SKM-1 treated with dmso at 0.1 percent for 144 hours (cell line): ENCODE measurements around the gene KLF11.
"Not testable (repeated sequence)": the region's sequence is repeated elsewhere in the genome, so short reads cannot be mapped to it uniquely, and the experiment has no call there.

Source experiments
- DNase-seq: peaks from one replicate; lab custom pipeline; 2025; ENCODE audit not compliant: unreplicated experiment; lab: John Stamatoyannopoulos, UW

The KLF11 gene

DNA sequence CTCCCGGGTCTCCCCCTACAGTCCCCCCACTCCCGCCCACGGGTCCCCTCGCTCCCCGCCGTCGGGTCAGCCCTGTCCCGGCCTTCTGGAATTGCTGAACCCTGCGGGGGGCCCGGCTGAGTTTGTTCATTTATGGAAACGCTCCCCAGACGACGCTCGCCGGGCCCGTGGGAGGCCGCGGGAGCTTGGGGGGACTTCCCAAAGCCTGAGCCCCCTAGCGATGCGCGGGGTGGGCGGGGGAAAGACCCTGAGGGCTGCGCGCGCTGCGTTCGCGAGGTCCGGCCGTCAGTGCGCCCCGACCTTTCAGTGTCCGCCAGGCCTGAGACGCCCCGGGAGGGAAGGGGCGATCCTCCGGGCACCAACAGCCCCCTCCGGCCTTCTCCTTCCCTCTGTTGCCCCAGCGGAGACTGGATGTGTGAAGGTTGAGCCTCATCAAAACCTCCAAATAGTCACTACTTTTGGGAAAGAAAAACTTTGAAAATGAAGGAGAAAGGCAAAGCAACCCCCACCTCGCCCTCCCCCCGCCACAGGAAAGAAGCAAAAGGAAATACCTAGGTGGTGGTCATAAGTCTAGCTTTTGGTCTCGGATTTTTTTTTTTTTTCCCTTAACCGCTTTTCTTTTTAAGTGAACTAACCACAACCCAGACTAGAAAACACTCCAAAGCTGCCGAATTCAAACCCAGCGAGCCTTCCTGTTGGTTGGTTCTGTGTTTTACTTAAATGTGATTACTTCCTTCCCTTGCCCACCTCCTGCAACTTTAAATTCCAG, 37.4 kb downstream of the KLF11 start:
- DNase-seq = no peak

DNA sequence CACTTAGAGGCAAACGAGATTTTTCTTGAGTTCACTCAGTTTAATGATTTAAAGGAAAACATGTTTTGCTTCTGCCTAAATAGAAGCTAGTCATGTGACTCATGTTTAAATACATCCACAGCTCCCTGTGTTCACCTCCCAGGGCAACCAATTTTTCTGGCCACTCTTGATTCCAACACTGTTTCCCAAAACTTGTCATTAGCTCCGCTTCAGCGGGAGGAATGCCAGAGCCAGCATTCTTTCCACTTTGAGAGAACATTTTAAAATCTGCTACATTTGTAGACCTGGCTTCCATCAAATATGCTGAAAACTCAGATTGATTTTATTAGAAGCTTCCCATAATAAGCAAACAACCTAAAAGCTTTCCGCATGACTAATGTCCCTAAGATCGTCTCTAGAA, 39.7 kb downstream of the KLF11 start:
- no peak for DNase-seq

- DNase-seq = no peak
Observed at GRCh38 chr2:10083692-10084211, 40.4 kb downstream of the KLF11 start.

DNA sequence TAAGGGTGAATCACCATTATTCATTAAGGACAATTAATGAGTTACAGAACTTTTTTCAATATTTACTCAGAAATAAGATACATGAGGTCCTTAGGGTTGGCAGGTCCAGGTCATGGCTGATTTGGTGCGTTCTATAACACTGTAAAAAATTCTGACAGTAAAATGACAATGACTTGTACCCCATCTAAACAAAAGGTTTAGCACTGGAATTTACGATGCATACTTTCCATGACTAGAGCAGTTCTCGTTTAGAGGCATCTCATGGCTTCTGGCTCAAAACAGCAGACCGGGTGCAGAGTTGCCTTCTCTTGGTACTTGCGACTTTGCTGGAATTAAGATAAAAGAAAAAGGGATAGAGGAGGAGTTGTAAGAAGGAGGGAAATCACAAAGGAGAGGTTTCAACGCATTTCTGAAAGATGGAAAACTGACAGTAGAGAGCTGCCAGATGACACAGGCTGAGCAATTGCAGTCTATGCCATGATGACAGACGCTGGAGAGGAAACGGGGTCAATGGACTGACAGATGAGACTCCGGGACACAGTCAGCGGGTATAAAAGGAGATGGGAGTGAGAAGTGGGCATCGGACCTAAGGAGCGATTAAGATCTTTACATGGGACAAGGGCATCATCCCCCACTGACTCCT, 41.0 kb downstream of the KLF11 start:
- no peak for DNase-seq

DNA sequence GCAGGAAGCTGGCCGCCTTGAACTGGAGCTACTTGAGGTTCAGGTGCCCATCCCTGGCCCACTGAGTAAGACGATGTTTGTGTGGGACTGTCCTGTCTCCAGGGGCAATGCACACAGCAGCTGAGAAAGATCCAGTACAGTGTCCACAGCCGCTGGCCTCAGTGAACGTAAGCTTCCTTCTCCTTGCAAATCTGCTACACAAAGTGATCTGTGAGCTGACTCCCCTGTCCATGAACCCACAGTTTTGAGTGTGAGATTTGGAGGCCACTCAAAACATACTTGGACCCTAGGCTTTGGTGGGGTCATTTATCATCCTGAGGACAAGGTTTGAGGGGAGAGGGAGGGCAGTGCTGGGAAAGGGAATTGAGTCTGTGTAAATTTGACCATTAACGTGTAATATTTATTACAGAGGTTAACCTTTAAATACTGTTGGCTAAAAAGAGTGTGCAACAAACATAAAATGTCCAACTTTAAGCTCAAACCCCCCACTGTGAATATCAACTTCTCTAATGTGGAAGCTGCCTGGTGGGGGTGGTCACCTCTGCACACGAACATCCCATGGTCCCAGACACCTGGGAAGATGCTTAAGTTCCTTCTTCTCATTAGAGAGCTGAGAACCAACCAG, 41.8 kb downstream of the KLF11 start:
- DNase-seq = no peak

DNA sequence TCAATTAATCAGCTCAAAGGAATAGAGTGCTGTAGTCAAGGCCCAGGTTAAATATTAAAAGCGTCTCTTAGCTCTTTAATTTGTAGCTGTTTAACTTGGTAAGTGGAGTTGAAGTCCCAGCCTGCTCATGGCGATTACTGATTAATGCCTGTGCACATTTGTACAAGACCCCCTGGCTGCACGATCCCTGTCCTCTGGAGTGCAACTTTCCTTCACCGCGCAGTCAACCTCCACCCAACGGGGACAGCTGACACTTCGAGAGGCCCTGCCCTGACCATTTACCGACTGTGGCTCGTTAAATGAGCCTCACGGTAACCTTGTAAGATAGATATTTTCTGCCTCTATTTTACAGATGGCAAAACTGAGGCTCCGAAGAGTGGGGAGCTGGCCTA, 42.3 kb downstream of the KLF11 start:
- no peak for DNase-seq

DNA sequence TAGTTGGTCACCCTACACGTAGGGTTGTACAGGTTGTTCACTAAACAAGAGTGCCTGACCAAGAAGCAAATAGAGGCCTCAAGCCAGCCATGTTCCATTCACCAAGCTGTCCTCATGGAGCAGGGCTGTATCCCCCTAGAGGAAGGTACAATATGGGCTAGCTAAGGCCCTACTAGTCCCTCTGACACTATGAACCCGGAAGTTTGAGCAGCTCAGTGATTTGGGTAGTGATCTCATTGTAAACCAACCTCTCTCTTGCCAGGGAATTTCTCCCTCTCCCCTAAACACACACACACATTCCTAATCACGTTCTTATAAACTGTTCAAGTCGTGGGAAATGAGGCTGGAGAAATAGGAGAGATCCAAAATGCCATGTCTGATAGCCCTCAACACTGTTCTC, 43.6 kb downstream of the KLF11 start:
- no peak for DNase-seq

DNA sequence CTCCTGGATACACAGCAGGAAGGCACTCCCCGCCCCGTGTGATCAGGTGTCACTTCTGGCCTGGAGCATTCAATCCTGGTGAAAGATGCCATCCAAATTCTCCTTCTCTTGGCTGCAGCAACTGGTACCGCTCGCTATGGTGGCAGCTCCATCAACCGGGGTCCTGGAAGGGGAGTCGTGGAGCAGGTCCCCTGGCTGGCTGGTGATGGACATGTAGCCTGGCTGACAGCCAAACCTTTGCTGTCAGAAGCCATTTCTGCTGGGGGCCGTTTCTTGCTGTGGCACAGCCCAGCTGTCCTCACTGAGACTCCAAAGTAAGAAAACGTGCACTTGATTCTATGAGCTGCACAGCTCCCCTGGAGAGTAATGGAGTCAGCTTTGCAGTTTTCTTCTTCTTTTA, 44.0 kb downstream of the KLF11 start:
- DNase-seq = no peak

DNA sequence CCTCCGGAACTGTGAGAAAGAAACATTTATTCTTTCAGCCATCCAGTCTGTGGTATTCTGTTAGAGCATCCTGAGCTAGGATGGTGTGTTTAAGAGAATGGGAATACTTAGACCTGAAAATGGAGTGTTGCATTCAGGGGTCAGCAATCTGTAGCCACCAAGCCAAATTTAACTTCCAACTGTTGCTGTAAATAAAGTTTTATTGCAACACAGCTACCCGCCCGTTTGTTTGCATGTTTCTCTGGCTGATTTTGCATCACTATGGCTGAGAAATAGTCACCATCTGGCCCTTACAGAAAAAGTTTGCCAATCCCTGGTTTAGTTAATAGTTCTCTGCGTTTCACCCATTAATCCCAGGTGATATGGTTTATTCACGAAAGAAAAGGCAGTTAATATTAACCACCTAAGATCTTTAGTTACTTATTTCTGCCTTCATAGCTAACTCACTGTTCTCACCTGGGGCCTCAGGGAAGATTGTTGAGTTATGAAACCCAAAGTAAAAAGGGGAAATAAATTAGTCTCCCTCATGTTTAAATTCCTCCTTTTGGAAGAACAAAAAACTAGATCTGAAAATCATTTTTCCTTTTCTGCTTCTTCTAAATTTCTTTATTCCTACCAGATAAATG, 46.3 kb downstream of the KLF11 start:
- no peak for DNase-seq

- DNase-seq = no peak
Observed at GRCh38 chr2:10091182-10091888, 48.0 kb downstream of the KLF11 start.

- DNase-seq = not testable (repeated sequence)
Observed at GRCh38 chr2:10091889-10092244, 48.5 kb downstream of the KLF11 start.

- DNase-seq = no peak
Observed at GRCh38 chr2:10094271-10094814, 51.0 kb downstream of the KLF11 start.

DNA sequence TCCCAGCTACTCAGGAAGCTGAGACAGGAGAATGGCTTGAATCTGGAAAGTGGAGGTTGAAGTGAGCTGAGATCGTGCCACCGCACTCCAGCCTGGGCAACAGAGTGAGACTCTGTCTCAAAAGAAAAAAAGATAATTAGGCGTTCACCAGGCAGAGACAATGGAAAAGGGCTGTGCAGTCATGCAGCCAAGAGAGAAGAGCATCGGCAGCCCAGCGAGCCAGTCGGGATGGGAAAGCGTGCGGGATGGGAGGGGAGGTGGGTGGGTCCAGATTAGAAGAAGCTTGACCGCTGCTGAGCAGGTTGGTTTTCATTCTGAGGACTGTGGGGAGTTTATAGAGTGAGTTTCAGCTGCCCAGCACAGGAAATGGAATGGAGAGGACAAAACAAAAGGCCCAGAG, 51.8 kb downstream of the KLF11 start:
- DNase-seq = no peak

- no peak for DNase-seq
Observed at GRCh38 chr2:10096641-10097040, 53.3 kb downstream of the KLF11 start.

DNA sequence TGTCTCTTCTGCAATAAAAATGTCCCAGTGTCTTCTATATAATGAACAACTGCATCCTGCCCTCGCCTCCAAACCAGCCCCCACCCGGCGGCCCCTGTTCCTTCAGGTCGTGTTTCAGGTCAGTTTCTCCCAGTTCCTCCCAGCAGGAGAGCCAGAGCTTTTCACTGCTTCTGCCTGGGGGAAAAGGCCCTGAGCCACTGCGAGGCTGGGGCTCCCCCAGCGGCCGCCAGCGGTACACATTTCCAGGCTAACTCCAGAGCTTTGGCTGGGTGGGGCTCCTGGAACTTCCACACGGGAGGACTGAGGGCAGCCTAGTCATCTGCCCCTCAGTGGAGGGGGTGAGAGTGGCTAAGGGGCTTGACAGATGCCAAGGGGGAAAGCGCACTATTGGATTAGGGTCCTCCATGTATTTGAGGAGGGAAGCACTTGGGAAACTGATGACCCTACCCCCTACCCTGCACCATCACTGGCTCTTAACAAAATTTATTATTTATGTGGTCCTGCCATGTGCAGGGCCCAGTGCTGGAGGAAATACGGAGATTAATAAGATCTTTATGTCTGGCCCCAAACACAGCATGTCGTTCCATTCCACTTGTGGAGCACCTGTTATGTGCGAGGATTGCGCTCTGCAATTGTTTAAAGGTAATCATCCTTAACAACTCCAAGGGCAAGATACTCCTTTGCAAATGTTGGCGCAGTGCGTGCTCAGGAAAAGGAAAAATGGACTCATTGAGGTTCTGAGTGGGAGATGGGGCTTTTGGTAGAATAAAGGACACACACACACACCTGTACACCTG, 54.2 kb downstream of the KLF11 start:
- DNase-seq = peak; percentile 34

GRCh38 chr2:10101491-10101890, 58.1 kb downstream of the KLF11 start:
- DNase-seq = no peak

DNA sequence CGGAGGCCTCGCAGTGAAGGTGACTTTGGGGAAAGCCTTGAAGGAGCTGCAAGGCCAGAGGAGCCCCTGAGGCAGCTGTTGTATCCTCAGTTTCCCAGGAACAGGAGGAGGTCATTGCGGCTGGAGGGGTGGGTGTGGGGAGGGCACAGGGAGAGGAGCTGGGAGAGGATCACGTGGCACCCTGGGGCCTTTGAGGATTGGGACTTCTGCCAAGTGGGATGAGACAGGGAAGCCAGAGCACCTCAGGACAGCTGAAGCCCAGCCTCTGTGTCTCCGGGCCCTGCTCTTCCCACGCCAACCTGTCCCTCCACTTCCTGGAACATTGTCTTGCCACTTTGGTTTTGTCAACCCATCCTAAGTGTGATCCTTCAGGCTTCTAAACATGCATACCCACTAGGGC, 59.8 kb downstream of the KLF11 start:
- DNase-seq = no peak
